Measurements from ENCODE around the gene ZNF628. TPM values are rescaled to one million over a fixed set of nuclear protein-coding genes. Genes with fewer than 3 reads are reported as not detected.
A peak's percentile ranks its signal among the peaks of the same experiment; 100 is the strongest.

The ZNF628 gene
- total RNA-seq, 4 donors from 2014 or later: 5.1 to 16.6 (median 11.9) TPM

- WGBS: 38% methylated on average over 4 of the region's 4 CpGs
- no peak for TF ChIP-seq EP300 (IDR thresholded peaks at IDR 0.05)
- TF ChIP-seq CTCF (IDR thresholded peaks at IDR 0.05): no peak
- TF ChIP-seq POLR2AphosphoS5 (IDR thresholded peaks at IDR 0.05): no peak
- no peak for TF ChIP-seq POLR2A (IDR thresholded peaks at IDR 0.05; ENCODE audit: low read depth)
- H3K4me1 ChIP-seq: peaks cover 8 to 10% (median 9%) of the 10 kb centered on the region in 4 donors
- no peak for DNase-seq (ENCODE audit: extremely low spot score)
- intact Hi-C loops (cut with DNase I): no loop called here
- H3K27ac ChIP-seq (replicated peaks in 1 of 4): no peak overlapping the region
- no peak overlapping the region for H3K4me3 ChIP-seq
- H3K27me3 ChIP-seq: no peaks in the 10 kb centered on the region
- H3K9me3 ChIP-seq: no peaks in the 10 kb centered on the region
- no peaks in the 10 kb centered on the region for H3K36me3 ChIP-seq
Measured at GRCh38 chr19:55468054-55468393, 8.4 kb upstream of the ZNF628 start.

- Histone ChIP-seq H3K27me3 (no peaks in the 10 kb centered on the region), H3K27ac (replicated peaks in 1 of 4) (no peak overlapping the region), H3K4me1 (peaks cover 13 to 18% (median 16%) of the 10 kb centered on the region in 4 donors), H3K4me3 (no peak overlapping the region), H3K9me3 (no peaks in the 10 kb centered on the region), H3K36me3 (no peaks in the 10 kb centered on the region)
- DNase-seq (ENCODE audit: extremely low spot score): no peak
- WGBS: 85% methylated on average over 13 of the region's 13 CpGs
- TF ChIP-seq EP300 (IDR thresholded peaks at IDR 0.05) (no peak), POLR2AphosphoS5 (IDR thresholded peaks at IDR 0.05) (no peak), CTCF (IDR thresholded peaks at IDR 0.05) (no peak), POLR2A (IDR thresholded peaks at IDR 0.05; ENCODE audit: low read depth) (no peak)
- intact Hi-C loops (cut with DNase I): no loop called here
Measured at GRCh38 chr19:55471266-55471665, 5.2 kb upstream of the ZNF628 start.

- Histone ChIP-seq H3K27me3 (no peaks in the 10 kb centered on the region), H3K4me1 (peaks cover 14 to 21% (median 19%) of the 10 kb centered on the region in 4 donors), H3K4me3 (no peak overlapping the region), H3K27ac (replicated peaks in 1 of 4) (no peak overlapping the region), H3K9me3 (no peaks in the 10 kb centered on the region), H3K36me3 (no peaks in the 10 kb centered on the region)
- intact Hi-C loops (cut with DNase I): no loop called here
- 83% methylated on average over 7 of the region's 8 CpGs for WGBS
- TF ChIP-seq EP300 (IDR thresholded peaks at IDR 0.05) (no peak), POLR2AphosphoS5 (IDR thresholded peaks at IDR 0.05) (no peak)
- DNase-seq (ENCODE audit: extremely low spot score): no peak
Measured at GRCh38 chr19:55472463-55472862, 4.0 kb upstream of the ZNF628 start.

DNA sequence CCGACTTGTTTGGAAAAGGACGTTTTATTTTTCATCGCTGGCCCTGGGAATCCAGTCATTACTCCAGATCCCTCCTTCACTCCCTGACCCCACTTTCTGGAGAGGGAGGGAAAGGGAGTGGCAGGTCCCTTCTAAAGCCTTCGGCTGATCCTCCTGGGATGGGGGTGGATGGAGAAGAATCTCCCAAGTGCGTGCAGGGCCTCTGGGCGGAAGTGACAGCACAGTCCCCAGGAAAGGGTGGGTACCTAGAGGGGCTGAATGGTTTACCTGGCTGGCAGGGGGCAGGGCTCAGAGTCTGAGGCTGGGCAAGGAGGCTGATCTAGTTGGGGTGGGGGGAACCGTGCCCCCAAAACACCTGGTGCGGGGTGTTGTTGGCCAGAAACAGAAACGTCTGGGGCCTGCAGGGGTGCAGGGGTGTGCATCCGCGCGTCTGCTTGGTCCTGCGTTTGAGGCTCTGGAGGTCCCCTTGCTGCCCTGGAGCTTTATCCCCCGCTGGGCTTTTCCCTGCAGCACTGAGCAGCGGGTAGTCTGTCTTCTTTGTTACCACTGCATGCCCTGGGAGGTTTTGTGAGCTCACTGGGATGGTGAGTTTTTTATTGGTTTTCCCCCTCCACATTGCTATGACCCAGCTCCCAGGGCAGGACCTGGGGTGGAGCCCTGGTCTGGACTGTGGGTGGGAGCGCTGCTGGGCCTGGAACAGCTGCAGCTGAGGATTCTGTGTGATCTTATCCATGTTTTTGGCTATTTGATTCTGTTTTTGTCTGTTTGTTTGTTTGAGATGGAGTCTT is 3.0 kb upstream of the ZNF628 start:
- peak overlapping the region in 1 of 4 donors; percentile 27 for H3K27ac ChIP-seq (replicated peaks in 1 of 4)
- no peak overlapping the region for H3K4me3 ChIP-seq
- no peaks in the 10 kb centered on the region for H3K36me3 ChIP-seq
- DNase-seq (ENCODE audit: extremely low spot score): no peak
- H3K9me3 ChIP-seq: no peaks in the 10 kb centered on the region
- TF ChIP-seq POLR2AphosphoS5 (IDR thresholded peaks at IDR 0.05): no peak
- no peak for TF ChIP-seq POLR2A (IDR thresholded peaks at IDR 0.05; ENCODE audit: low read depth)
- TF ChIP-seq CTCF (IDR thresholded peaks at IDR 0.05): no peak
- no peak for TF ChIP-seq EP300 (IDR thresholded peaks at IDR 0.05)
- no peaks in the 10 kb centered on the region for H3K27me3 ChIP-seq
- peaks cover 17 to 22% (median 21%) of the 10 kb centered on the region in 4 donors for H3K4me1 ChIP-seq
- 71% methylated on average over 16 of the region's 16 CpGs for WGBS
- intact Hi-C loops (cut with DNase I): no loop called here

GRCh38 chr19:55474269-55475265 is 1.9 kb upstream of the ZNF628 start:
- 81% methylated on average over 14 of the region's 19 CpGs for WGBS
- H3K27ac ChIP-seq (replicated peaks in 1 of 4): peak overlapping the region in 1 of 4 donors; percentile 96
- no peaks in the 10 kb centered on the region for H3K36me3 ChIP-seq
- no peaks in the 10 kb centered on the region for H3K27me3 ChIP-seq
- H3K4me3 ChIP-seq: no peak overlapping the region
- H3K4me1 ChIP-seq: peaks cover 22 to 28% (median 24%) of the 10 kb centered on the region in 4 donors
- H3K9me3 ChIP-seq: no peaks in the 10 kb centered on the region
- DNase-seq (ENCODE audit: extremely low spot score): no peak
- intact Hi-C loops (cut with DNase I): no loop called here
- TF ChIP-seq CTCF (IDR thresholded peaks at IDR 0.05): no peak
- no peak for TF ChIP-seq EP300 (IDR thresholded peaks at IDR 0.05)
- no peak for TF ChIP-seq POLR2A (IDR thresholded peaks at IDR 0.05; ENCODE audit: low read depth)
- no peak for TF ChIP-seq POLR2AphosphoS5 (IDR thresholded peaks at IDR 0.05)
